PC-3 (cell line): ENCODE measurements around the gene SRGN. TPM values are rescaled to one million over a fixed set of nuclear protein-coding genes. Genes with fewer than 3 reads are reported as not detected.

Source experiments
- ATAC-seq: fragments of 200-7000 bp; cut with Tn5 transposase; 2 replicates; pipeline ENCODE4 v1.9.1; 2020; ENCODE audit warnings: mild to moderate bottlenecking, moderate library complexity
- BruUV-seq: library from RNA; stranded (reverse); fragments of 400-500 nt; replicated peaks from 2 replicates; lab custom pipeline; 2021; lab: Mats Ljungman, UMichigan
- CTCF ChIA-PET: fragments of 300-600 bp; sonication (Branson Sonifier 250); formaldehyde crosslinking; loops from one replicate; lab custom pipeline; 2022; ENCODE audit warnings: antibody characterized with exemption; lab: Charles Lee
- POLR2A ChIA-PET: fragments of 300-600 bp; sonication (Branson Sonifier 250); formaldehyde crosslinking; loops from one replicate; lab custom pipeline; 2022; ENCODE audit warnings: antibody characterized with exemption; ENCODE audit not compliant: unreplicated experiment; lab: Charles Lee
- DNase-seq: peaks from one replicate; pipeline ENCODE4 v3.0.0-alpha.2; 2015
- H2AFZ ChIP-seq: fragments of 300-600 bp; sonication (generic); 2 replicates; pipeline ENCODE4 v1.6.0; 2016; ENCODE audit warnings: antibody characterized with exemption, low read length
- H3F3A ChIP-seq: fragments of 300-600 bp; sonication (generic); one replicate; pipeline ENCODE4 v1.6.0; 2017; ENCODE audit warnings: antibody characterized with exemption, low read length, control low read depth, mild to moderate bottlenecking; ENCODE audit not compliant: unreplicated experiment
- H3K27ac ChIP-seq: fragments of 300-600 bp; sonication (generic); 2 replicates; pipeline ENCODE4 v1.5.1; 2016; ENCODE audit warnings: mild to moderate bottlenecking, low read length
- H3K27me3 ChIP-seq: fragments of 300-600 bp; sonication (generic); 2 replicates; pipeline ENCODE4 v1.6.1; 2016; ENCODE audit warnings: low read length, mixed read lengths
- H3K36me3 ChIP-seq: fragments of 300-600 bp; sonication (generic); 2 replicates; pipeline ENCODE4 v1.6.1; 2016; ENCODE audit warnings: low read depth, mixed run types, low read length, mixed read lengths
- H3K4me1 ChIP-seq: fragments of 300-600 bp; sonication (generic); 2 replicates; pipeline ENCODE4 v1.5.1; 2016; ENCODE audit warnings: low read length; ENCODE audit not compliant: insufficient read depth
- H3K4me2 ChIP-seq: fragments of 300-600 bp; sonication (generic); 2 replicates; pipeline ENCODE4 v1.6.0; 2016; ENCODE audit warnings: low read length
- H3K4me3 ChIP-seq: fragments of 300-600 bp; sonication (generic); 2 replicates; pipeline ENCODE4 v1.5.1; 2016; ENCODE audit warnings: mild to moderate bottlenecking, low read length, mixed read lengths
- H3K79me2 ChIP-seq: fragments of 300-600 bp; sonication (generic); 2 replicates; pipeline ENCODE4 v1.6.1; 2017; ENCODE audit warnings: low read length, mixed read lengths
- H3K9ac ChIP-seq: fragments of 300-600 bp; sonication (generic); 2 replicates; pipeline ENCODE4 v1.6.0; 2016; ENCODE audit warnings: mild to moderate bottlenecking, low read length
- H3K9me2 ChIP-seq: fragments of 300-600 bp; sonication (generic); replicated peaks from 2 replicates; pipeline ENCODE4 v1.6.1; 2016; ENCODE audit warnings: mixed run types, low read length, mixed read lengths
- H3K9me3 ChIP-seq: fragments of 300-600 bp; sonication (generic); 2 replicates; pipeline ENCODE4 v1.6.1; 2016; ENCODE audit warnings: low read length, mixed read lengths
- H4K20me1 ChIP-seq: fragments of 300-600 bp; sonication (generic); 2 replicates; pipeline ENCODE4 v1.6.1; 2016; ENCODE audit warnings: low read length, mixed read lengths
- EZH2 ChIP-seq: fragments of 300-600 bp; sonication (generic); IDR thresholded peaks from one replicate; pipeline ENCODE4 v1.6.1; 2017; ENCODE audit warnings: antibody characterized with exemption, mild to moderate bottlenecking, low read length; ENCODE audit not compliant: unreplicated experiment
- EZH2phosphoT487 ChIP-seq: fragments of 300-600 bp; sonication (generic); IDR thresholded peaks from 2 replicates; pipeline ENCODE4 v1.6.1; 2018; ENCODE audit warnings: mild to moderate bottlenecking, antibody characterized with exemption, low read length, borderline replicate concordance
- intact Hi-C: fragments of 100-400 bp; cut with micrococcal nuclease; formaldehyde crosslinking; loops from 2 replicates; pipeline ENCODE4 v1.9.0; 2023
- total RNA-seq: library from RNA; depleted of rRNA; stranded (reverse); fragments of >200 nt; gene quantifications from 2 replicates; pipeline ENCODE4 v1.2.3, GENCODE V29; 2014
- TF ChIP-seq, protein P1 (sequence below): fragments of 300-600 bp; sonication (generic); conservative IDR thresholded peaks from 2 replicates; pipeline ENCODE4 v1.5.1; 2017; ENCODE audit warnings: antibody characterized with exemption, low read depth, mild to moderate bottlenecking, low read length

SRGN gene
- total RNA-seq, 1 experiment from 2014 or later = 422 TPM

DNA sequence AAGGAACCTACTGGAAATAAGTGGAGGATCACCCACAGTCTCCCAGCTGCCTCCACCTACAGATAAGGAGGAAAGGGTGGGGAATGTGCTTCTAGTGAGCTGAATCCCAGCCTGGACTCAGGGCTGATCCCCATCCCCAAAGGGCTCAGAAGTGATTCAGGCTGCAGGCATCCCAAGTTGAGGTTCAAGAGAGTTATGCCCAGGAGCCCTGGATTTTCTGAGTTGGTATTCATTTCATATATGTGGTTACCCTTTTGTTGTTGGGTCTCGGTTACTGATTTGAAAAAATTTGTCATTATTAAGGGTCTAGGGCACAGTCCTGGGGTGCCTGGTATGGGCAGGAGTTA lies 30.0 kb upstream of the SRGN start:
- CTCF ChIA-PET = no interaction called here
- ATAC-seq = no peak
- Histone ChIP-seq H3K9me2 (no peaks in the 10 kb centered on the region), H4K20me1 (no peaks in the 10 kb centered on the region), H3K4me1 (peaks cover 28% of the 10 kb centered on the region), H3K9ac (no peak overlapping the region), H3K9me3 (no peaks in the 10 kb centered on the region), H2AFZ (0 out of 2 replicates have a peak overlapping the region, but pooled peaks have one; percentile 4), H3K4me2 (no peak overlapping the region), H3K36me3 (no peaks in the 10 kb centered on the region), H3K4me3 (no peak overlapping the region), H3K27me3 (no peaks in the 10 kb centered on the region), H3K79me2 (no peaks in the 10 kb centered on the region), H3K27ac (no peak overlapping the region), H3F3A (peaks cover 14% of the 10 kb centered on the region)
- intact Hi-C loops = no loop called here
- TF ChIP-seq, protein P1, sequence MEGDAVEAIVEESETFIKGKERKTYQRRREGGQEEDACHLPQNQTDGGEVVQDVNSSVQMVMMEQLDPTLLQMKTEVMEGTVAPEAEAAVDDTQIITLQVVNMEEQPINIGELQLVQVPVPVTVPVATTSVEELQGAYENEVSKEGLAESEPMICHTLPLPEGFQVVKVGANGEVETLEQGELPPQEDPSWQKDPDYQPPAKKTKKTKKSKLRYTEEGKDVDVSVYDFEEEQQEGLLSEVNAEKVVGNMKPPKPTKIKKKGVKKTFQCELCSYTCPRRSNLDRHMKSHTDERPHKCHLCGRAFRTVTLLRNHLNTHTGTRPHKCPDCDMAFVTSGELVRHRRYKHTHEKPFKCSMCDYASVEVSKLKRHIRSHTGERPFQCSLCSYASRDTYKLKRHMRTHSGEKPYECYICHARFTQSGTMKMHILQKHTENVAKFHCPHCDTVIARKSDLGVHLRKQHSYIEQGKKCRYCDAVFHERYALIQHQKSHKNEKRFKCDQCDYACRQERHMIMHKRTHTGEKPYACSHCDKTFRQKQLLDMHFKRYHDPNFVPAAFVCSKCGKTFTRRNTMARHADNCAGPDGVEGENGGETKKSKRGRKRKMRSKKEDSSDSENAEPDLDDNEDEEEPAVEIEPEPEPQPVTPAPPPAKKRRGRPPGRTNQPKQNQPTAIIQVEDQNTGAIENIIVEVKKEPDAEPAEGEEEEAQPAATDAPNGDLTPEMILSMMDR = no peak
- TF ChIP-seq EZH2 (no peak), EZH2phosphoT487 (no peak)
- DNase-seq = no peak
- POLR2A ChIA-PET = no interaction called here
- BruUV-seq = no TSS peak

DNA sequence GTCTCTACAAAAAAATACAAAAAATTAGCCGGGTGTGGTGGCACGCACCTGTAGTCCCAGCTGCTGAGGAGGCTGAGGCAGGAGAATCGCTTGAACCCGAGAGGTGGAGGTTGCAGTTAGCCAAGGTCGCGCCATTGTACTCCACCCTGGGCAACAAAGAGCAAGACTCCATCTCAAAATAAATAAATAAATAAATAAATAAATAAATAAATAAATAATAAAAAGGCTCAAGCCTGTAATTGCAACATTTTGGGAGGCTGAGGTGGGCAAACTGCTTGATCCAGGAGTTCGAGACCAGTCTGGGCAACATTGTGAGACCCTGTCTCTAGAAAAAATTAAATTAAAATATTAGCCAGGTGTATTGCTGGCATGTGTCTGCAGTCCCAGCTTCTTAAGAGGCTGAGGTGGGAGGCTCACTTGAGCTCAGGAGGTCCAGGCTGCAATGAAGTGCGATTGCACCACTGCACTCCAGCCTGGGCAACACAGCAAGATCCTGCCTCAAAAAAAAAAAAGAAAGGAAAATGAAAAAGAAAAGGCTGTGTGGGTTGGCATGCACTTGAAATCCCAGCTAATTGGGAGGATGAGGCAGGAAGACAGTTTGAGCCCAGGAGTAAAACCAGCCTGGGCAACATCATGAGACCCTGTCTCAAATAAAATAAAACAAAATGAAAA lies 27.6 kb upstream of the SRGN start:
- Histone ChIP-seq H3K4me2 (no peak overlapping the region), H3K9me2 (no peaks in the 10 kb centered on the region), H3K27me3 (no peaks in the 10 kb centered on the region), H2AFZ (no peak overlapping the region), H3K27ac (peak overlapping the region; percentile 89; the same call in 1 of the 2 replicates), H3K36me3 (no peaks in the 10 kb centered on the region), H3K9me3 (no peaks in the 10 kb centered on the region), H3K9ac (no peak overlapping the region), H3F3A (peaks cover 18% of the 10 kb centered on the region), H3K4me3 (no peak overlapping the region), H3K79me2 (no peaks in the 10 kb centered on the region), H3K4me1 (peaks cover 33% of the 10 kb centered on the region), H4K20me1 (no peaks in the 10 kb centered on the region)
- intact Hi-C loops = no loop called here
- ATAC-seq (no peak), DNase-seq (no peak)
- no TSS peak for BruUV-seq
- TF ChIP-seq EZH2phosphoT487 = no peak
- TF ChIP-seq, protein P1 = no peak
- no peak for TF ChIP-seq EZH2
- POLR2A ChIA-PET = no interaction called here
- CTCF ChIA-PET = no interaction called here
